Osteocyte (in vitro differentiated cells): ENCODE data around the gene LLPH. TPM values are rescaled to one million over a fixed set of nuclear protein-coding genes. Genes with fewer than 3 reads are reported as not detected.
A peak's percentile ranks its signal among the peaks of the same experiment; 100 is the strongest.

ENCODE experiments used
- DNase-seq: peaks from one replicate; pipeline ENCODE4 v3.0.0; 2021; ENCODE audit warnings: mixed read lengths; ENCODE audit not compliant: unreplicated experiment; ENCODE audit errors: extremely low spot score
- H3K27ac Mint-ChIP-seq: one replicate; pipeline ENCODE4 v1.8.0; 2021; ENCODE audit warnings: mild to moderate bottlenecking, mixed read lengths; ENCODE audit not compliant: unreplicated experiment
- H3K27me3 Mint-ChIP-seq: one replicate; pipeline ENCODE4 v1.8.0; 2021; ENCODE audit warnings: mixed read lengths; ENCODE audit not compliant: unreplicated experiment
- H3K36me3 Mint-ChIP-seq: one replicate; pipeline ENCODE4 v1.8.0; 2021; ENCODE audit warnings: mixed read lengths; ENCODE audit not compliant: unreplicated experiment
- H3K4me1 Mint-ChIP-seq: one replicate; pipeline ENCODE4 v1.8.0; 2021; ENCODE audit warnings: mixed read lengths; ENCODE audit not compliant: unreplicated experiment
- H3K4me3 Mint-ChIP-seq: one replicate; pipeline ENCODE4 v1.8.0; 2021; ENCODE audit warnings: mild to moderate bottlenecking, moderate library complexity, mixed read lengths; ENCODE audit not compliant: unreplicated experiment
- H3K9me3 Mint-ChIP-seq: one replicate; pipeline ENCODE4 v1.8.0; 2021; ENCODE audit warnings: mixed read lengths; ENCODE audit not compliant: unreplicated experiment
- CTCF ChIP-seq: fragments of 200-600 bp; sonication (generic); IDR thresholded peaks from 2 replicates; pipeline ENCODE4 v1.5.0; 2021; ENCODE audit warnings: antibody characterized with exemption, mild to moderate bottlenecking, moderate library complexity
- total RNA-seq: library from RNA; stranded (reverse); gene quantifications from 2 replicates; pipeline ENCODE4 v1.2.1, GENCODE V29; 2021

The LLPH gene
- total RNA-seq, 1 donor from 2014 or later, result 25.1 TPM

- H3K27me3 Mint-ChIP-seq, result no peaks in the 10 kb centered on the region
- TF ChIP-seq CTCF, result no peak
- no peak for DNase-seq
- peaks cover 7% of the 10 kb centered on the region for H3K4me1 Mint-ChIP-seq
- H3K4me3 Mint-ChIP-seq, result no peak overlapping the region
- H3K27ac Mint-ChIP-seq, result no peak overlapping the region
- H3K36me3 Mint-ChIP-seq, result peaks cover 2% of the 10 kb centered on the region
- peaks cover 5% of the 10 kb centered on the region for H3K9me3 Mint-ChIP-seq
These were observed 27.3 kb downstream of the LLPH start for GRCh38 chr12:66103016-66103913.

GRCh38 chr12:66092559-66093269, 37.8 kb downstream of the LLPH start:
- no peak for DNase-seq
- peak overlapping the region; percentile 73 for H3K27ac Mint-ChIP-seq
- no peak for TF ChIP-seq CTCF
- H3K9me3 Mint-ChIP-seq, result no peaks in the 10 kb centered on the region
- H3K4me3 Mint-ChIP-seq, result no peak overlapping the region
- H3K36me3 Mint-ChIP-seq, result no peaks in the 10 kb centered on the region
- H3K4me1 Mint-ChIP-seq, result peaks cover 9% of the 10 kb centered on the region
- no peaks in the 10 kb centered on the region for H3K27me3 Mint-ChIP-seq

GRCh38 chr12:66090157-66090556, 40.4 kb downstream of the LLPH start:
- Mint-ChIP-seq H3K4me3 (no peak overlapping the region), H3K9me3 (no peaks in the 10 kb centered on the region), H3K27ac (no peak overlapping the region), H3K27me3 (no peaks in the 10 kb centered on the region), H3K4me1 (peaks cover 26% of the 10 kb centered on the region), H3K36me3 (no peaks in the 10 kb centered on the region)
- no peak for DNase-seq
- TF ChIP-seq CTCF, result no peak

GRCh38 chr12:66087365-66087943, 43.1 kb downstream of the LLPH start:
- peak overlapping the region; percentile 6 for H3K27ac Mint-ChIP-seq
- peak; percentile 89 for TF ChIP-seq CTCF
- no peak for DNase-seq
- no peaks in the 10 kb centered on the region for H3K27me3 Mint-ChIP-seq
- peaks cover 5% of the 10 kb centered on the region for H3K9me3 Mint-ChIP-seq
- H3K36me3 Mint-ChIP-seq, result no peaks in the 10 kb centered on the region
- H3K4me1 Mint-ChIP-seq, result peaks cover 20% of the 10 kb centered on the region
- no peak overlapping the region for H3K4me3 Mint-ChIP-seq

GRCh38 chr12:66085998-66086397, 44.6 kb downstream of the LLPH start:
- H3K4me1 Mint-ChIP-seq, result peaks cover 17% of the 10 kb centered on the region
- peaks cover 5% of the 10 kb centered on the region for H3K9me3 Mint-ChIP-seq
- H3K27me3 Mint-ChIP-seq, result no peaks in the 10 kb centered on the region
- no peaks in the 10 kb centered on the region for H3K36me3 Mint-ChIP-seq
- no peak overlapping the region for H3K4me3 Mint-ChIP-seq
- TF ChIP-seq CTCF, result no peak
- DNase-seq, result no peak
- H3K27ac Mint-ChIP-seq, result no peak overlapping the region
